SH-SY5Y (cell line): Measurements from ENCODE around the gene C11orf91.

Source experiments
- GATA2 ChIP-seq: IDR thresholded peaks from 2 replicates; pipeline ENCODE4 v1.6.1; 2011; ENCODE audit warnings: mild to moderate bottlenecking, low read depth, low read length
- GATA3 ChIP-seq: IDR thresholded peaks from 2 replicates; pipeline ENCODE4 v1.6.1; 2011; ENCODE audit warnings: low read depth, mild to moderate bottlenecking, low read length, moderate library complexity

DNA sequence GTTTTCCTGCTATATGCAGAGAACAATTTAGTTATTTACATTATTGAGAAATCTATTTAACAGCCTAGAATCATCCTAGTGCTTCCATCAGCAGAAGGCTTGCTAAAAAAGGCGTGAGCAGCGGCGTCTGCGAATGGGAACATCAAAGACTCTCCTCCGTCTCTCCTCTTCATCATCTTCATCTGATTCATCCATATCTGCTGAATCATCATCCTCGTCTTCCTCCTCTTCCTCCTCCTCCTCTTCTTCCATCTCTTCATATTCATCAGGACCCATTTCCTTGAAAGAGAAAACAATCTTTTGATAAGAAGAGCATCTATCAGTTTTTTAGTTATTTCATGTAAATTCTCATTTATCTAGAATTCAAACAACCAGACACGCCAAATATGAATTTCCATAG is 41.2 kb upstream of the C11orf91 start:
- TF ChIP-seq GATA2, result no peak
- TF ChIP-seq GATA3, result no peak
